Parathyroid adenoma (tissue), 2 donors: ENCODE measurements around the gene FIBIN.

Source experiments
- H2AFZ ChIP-seq: fragments of 300-600 bp; sonication (generic); one replicate; pipeline ENCODE4 v1.7.0; 2017; ENCODE audit warnings: antibody characterized with exemption, mild to moderate bottlenecking
- H3K27ac ChIP-seq: fragments of 300-600 bp; sonication (generic); one replicate; pipeline ENCODE4 v1.7.0; 2017
- H3K27me3 ChIP-seq: fragments of 300-600 bp; sonication (generic); one replicate; pipeline ENCODE4 v1.7.0; 2017; ENCODE audit warnings: low read length; ENCODE audit not compliant: control insufficient read depth, insufficient read depth
- H3K36me3 ChIP-seq: fragments of 300-600 bp; sonication (generic); one replicate; pipeline ENCODE4 v1.7.0; 2017; ENCODE audit warnings: low read length; ENCODE audit not compliant: control insufficient read depth, insufficient read depth
- H3K4me1 ChIP-seq: fragments of 300-600 bp; sonication (generic); one replicate; pipeline ENCODE4 v1.7.0; 2017; ENCODE audit warnings: control low read depth
- H3K4me2 ChIP-seq: fragments of 300-600 bp; sonication (generic); one replicate; pipeline ENCODE4 v1.7.0; 2017; ENCODE audit warnings: low read length
- H3K4me3 ChIP-seq: fragments of 300-600 bp; sonication (generic); one replicate; pipeline ENCODE4 v1.7.0; 2017; ENCODE audit warnings: low read depth, low read length
- H3K79me2 ChIP-seq: fragments of 300-600 bp; sonication (generic); one replicate; pipeline ENCODE4 v1.7.0; 2017; ENCODE audit warnings: control low read depth
- H3K9ac ChIP-seq: fragments of 300-600 bp; sonication (generic); one replicate; pipeline ENCODE4 v1.7.0; 2017; ENCODE audit warnings: mild to moderate bottlenecking
- H3K9me3 ChIP-seq: fragments of 300-600 bp; sonication (generic); one replicate; pipeline ENCODE4 v1.7.0; 2017; ENCODE audit warnings: low read length; ENCODE audit not compliant: control insufficient read depth
- CTCF ChIP-seq: fragments of 300-600 bp; sonication (generic); IDR thresholded peaks from one replicate; pipeline ENCODE4 v1.7.0; 2017; ENCODE audit warnings: antibody characterized with exemption, mild to moderate bottlenecking
- donor health status: primary hyperparathyroidism.

Gene FIBIN

GRCh38 chr11:27041141-27041899 is 47.4 kb downstream of the FIBIN start:
- H3K4me3 ChIP-seq = no peak overlapping the region
- H3K9me3 ChIP-seq = no peaks in the 10 kb centered on the region
- no peaks in the 10 kb centered on the region for H3K79me2 ChIP-seq
- H3K36me3 ChIP-seq = no peaks in the 10 kb centered on the region
- TF ChIP-seq CTCF = no peak
- no peaks in the 10 kb centered on the region for H3K27me3 ChIP-seq
- no peak overlapping the region for H3K9ac ChIP-seq
- no peak overlapping the region for H3K4me2 ChIP-seq
- H2AFZ ChIP-seq = no peak overlapping the region
- no peaks in the 10 kb centered on the region for H3K4me1 ChIP-seq
- no peak overlapping the region for H3K27ac ChIP-seq
